Measurements from ENCODE around the gene HDAC9.

The HDAC9 gene

DNA sequence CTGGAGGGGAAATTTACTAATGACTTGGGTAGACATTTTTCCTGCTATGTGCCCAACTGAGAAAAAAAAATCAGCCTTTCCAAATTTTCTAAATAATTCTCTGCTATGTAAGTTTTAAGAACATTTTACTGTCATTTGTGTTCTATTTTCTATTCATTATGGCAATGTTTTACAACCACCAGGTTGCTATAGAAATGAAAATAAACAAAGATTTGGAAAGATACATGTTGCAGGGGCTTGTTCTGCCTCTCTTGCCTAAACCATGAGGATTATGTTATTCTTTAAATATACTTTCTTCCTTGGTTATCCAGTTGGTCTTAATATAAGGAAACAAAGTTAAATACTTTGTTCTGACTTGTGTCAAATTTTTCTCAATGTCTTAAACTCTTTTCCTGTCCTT lies 364.7 kb downstream of the HDAC9 start:
- TF ChIP-seq REST (IDR thresholded peaks at IDR 0.05; ENCODE audit: insufficient read depth in 1 of 2, low read depth in 2 of 2, low read length in 2 of 2) (no peak), TAF1 (IDR thresholded peaks at IDR 0.05; ENCODE audit: borderline replicate concordance, insufficient read depth, low read length) (no peak), POLR2AphosphoS5 (IDR thresholded peaks at IDR 0.05; ENCODE audit: low read depth, low read length) (no peak), FOXP2 (optimal IDR thresholded peaks at IDR 0.05; ENCODE audit: borderline replicate concordance, extremely low read depth, extremely low read length, insufficient read depth) (no peak), SIN3A (IDR thresholded peaks at IDR 0.05; ENCODE audit: borderline replicate concordance, insufficient read depth, low read length) (no peak)

GRCh38 chr7:18861514-18862118 lies 366.1 kb downstream of the HDAC9 start:
- no peak for TF ChIP-seq TAF1 (IDR thresholded peaks at IDR 0.05; ENCODE audit: borderline replicate concordance, insufficient read depth, low read length)
- TF ChIP-seq SIN3A (IDR thresholded peaks at IDR 0.05; ENCODE audit: borderline replicate concordance, insufficient read depth, low read length) = no peak
- no peak for TF ChIP-seq FOXP2 (optimal IDR thresholded peaks at IDR 0.05; ENCODE audit: borderline replicate concordance, extremely low read depth, extremely low read length, insufficient read depth)
- TF ChIP-seq POLR2AphosphoS5 (IDR thresholded peaks at IDR 0.05; ENCODE audit: low read depth, low read length) = no peak
- TF ChIP-seq REST (IDR thresholded peaks at IDR 0.05; ENCODE audit: insufficient read depth in 1 of 2, low read depth in 2 of 2, low read length in 2 of 2) = no peak

- TF ChIP-seq POLR2AphosphoS5 (IDR thresholded peaks at IDR 0.05; ENCODE audit: low read depth, low read length) (no peak), SIN3A (IDR thresholded peaks at IDR 0.05; ENCODE audit: borderline replicate concordance, insufficient read depth, low read length) (no peak), FOXP2 (optimal IDR thresholded peaks at IDR 0.05; ENCODE audit: borderline replicate concordance, extremely low read depth, extremely low read length, insufficient read depth) (no peak), REST (IDR thresholded peaks at IDR 0.05; ENCODE audit: insufficient read depth in 1 of 2, low read depth in 2 of 2, low read length in 2 of 2) (no peak), TAF1 (IDR thresholded peaks at IDR 0.05; ENCODE audit: borderline replicate concordance, insufficient read depth, low read length) (no peak)
Measured at GRCh38 chr7:18864967-18865366, 369.4 kb downstream of the HDAC9 start.

GRCh38 chr7:18866359-18867036 lies 370.9 kb downstream of the HDAC9 start:
- TF ChIP-seq SIN3A (IDR thresholded peaks at IDR 0.05; ENCODE audit: borderline replicate concordance, insufficient read depth, low read length) = 0 out of 2 replicates have a peak, but pooled peaks have one; percentile 49
- TF ChIP-seq REST (IDR thresholded peaks at IDR 0.05; ENCODE audit: insufficient read depth in 1 of 2, low read depth in 2 of 2, low read length in 2 of 2) = no peak

Measured in PFSK-1 (cell line).